Trophoblast cell (in vitro differentiated cells and primary cell): ENCODE results near the gene LGALS7B.

Experiments used
- DNase-seq, 2 donors: peaks; one replicate each; pipeline ENCODE4 v3.0.0-alpha.2; 2016
- H2AFZ ChIP-seq: 2 replicates; pipeline ENCODE4 v1.6.1; 2013; ENCODE audit warnings: low read length, moderate library complexity, mild to moderate bottlenecking; ENCODE audit not compliant: insufficient read depth, poor library complexity
- H2AK5ac ChIP-seq: 2 replicates; pipeline ENCODE4 v1.6.1; 2013; ENCODE audit warnings: mild to moderate bottlenecking, low read length
- H2BK120ac ChIP-seq: 2 replicates; pipeline ENCODE4 v1.6.1; 2013; ENCODE audit warnings: low read length, mild to moderate bottlenecking, moderate library complexity; ENCODE audit not compliant: insufficient read depth, poor library complexity
- H2BK12ac ChIP-seq: 2 replicates; pipeline ENCODE4 v1.6.1; 2013; ENCODE audit warnings: mild to moderate bottlenecking, low read length, moderate library complexity
- H2BK5ac ChIP-seq: 2 replicates; pipeline ENCODE4 v1.6.1; 2013; ENCODE audit warnings: low read length, low read depth, moderate library complexity, mild to moderate bottlenecking; ENCODE audit not compliant: poor library complexity
- H3K14ac ChIP-seq: 2 replicates; pipeline ENCODE4 v1.6.1; 2013; ENCODE audit warnings: mild to moderate bottlenecking, low read length
- H3K18ac ChIP-seq: 2 replicates; pipeline ENCODE4 v1.6.1; 2013; ENCODE audit warnings: mild to moderate bottlenecking, low read length
- H3K23ac ChIP-seq: 2 replicates; pipeline ENCODE4 v1.6.1; 2013; ENCODE audit warnings: low read length
- H3K27ac ChIP-seq: 2 replicates; pipeline ENCODE4 v1.5.1; 2013; ENCODE audit warnings: low read depth, mild to moderate bottlenecking, inconsistent platforms, low read length, moderate library complexity
- H3K27me3 ChIP-seq: 2 replicates; pipeline ENCODE4 v1.6.1; 2013; ENCODE audit warnings: inconsistent platforms, mild to moderate bottlenecking, low read length, moderate library complexity; ENCODE audit not compliant: insufficient read depth
- H3K36me3 ChIP-seq, 2 experiments: 1 replicate in 1 of 2; 2 replicates in 1 of 2; pipeline ENCODE4 v1.6.1; 2013; ENCODE audit warnings: low read length in 2 of 2, mild to moderate bottlenecking in 2 of 2, moderate library complexity in 1 of 2; ENCODE audit not compliant: insufficient read depth in 2 of 2, control insufficient read depth in 1 of 2
- H3K4ac ChIP-seq: 2 replicates; pipeline ENCODE4 v1.6.1; 2013; ENCODE audit warnings: low read depth, mild to moderate bottlenecking, low read length, moderate library complexity
- H3K4me1 ChIP-seq, 2 experiments: 1 replicate in 1 of 2; 2 replicates in 1 of 2; pipeline ENCODE4 v1.6.1; 2013; ENCODE audit warnings: low read length in 2 of 2, mild to moderate bottlenecking in 2 of 2, moderate library complexity in 1 of 2; ENCODE audit not compliant: insufficient read depth in 2 of 2, control insufficient read depth in 1 of 2
- H3K4me2 ChIP-seq: 2 replicates; pipeline ENCODE4 v1.6.1; 2013; ENCODE audit warnings: inconsistent platforms, mild to moderate bottlenecking, low read length, moderate library complexity
- H3K4me3 ChIP-seq: 2 replicates; pipeline ENCODE4 v1.5.1; 2013; ENCODE audit warnings: mild to moderate bottlenecking, low read depth, low read length, inconsistent platforms
- H3K79me1 ChIP-seq: one replicate; pipeline ENCODE4 v1.6.1; 2013; ENCODE audit warnings: low read length
- H3K79me2 ChIP-seq: 2 replicates; pipeline ENCODE4 v1.6.1; 2013; ENCODE audit warnings: low read length, mild to moderate bottlenecking; ENCODE audit not compliant: control insufficient read depth, insufficient read depth, poor library complexity
- H3K9ac ChIP-seq: 2 replicates; pipeline ENCODE4 v1.6.1; 2013; ENCODE audit warnings: mild to moderate bottlenecking, low read length
- H3K9me3 ChIP-seq: 2 replicates; pipeline ENCODE4 v1.6.1; 2013; ENCODE audit warnings: low read depth, mild to moderate bottlenecking, control low read depth, inconsistent platforms, low read length; ENCODE audit not compliant: insufficient read depth
- H4K12ac ChIP-seq: 2 replicates; pipeline ENCODE4 v1.6.1; 2013; ENCODE audit warnings: low read depth, mild to moderate bottlenecking, low read length, moderate library complexity
- H4K8ac ChIP-seq: 2 replicates; pipeline ENCODE4 v1.6.1; 2013; ENCODE audit warnings: low read depth, mild to moderate bottlenecking, low read length, moderate library complexity
- H4K91ac ChIP-seq: one replicate; pipeline ENCODE4 v1.6.1; 2013; ENCODE audit warnings: low read depth, mild to moderate bottlenecking, low read length, moderate library complexity
- WGBS: extraction: QIAGEN DNeasy Blood & Tissue Kit; methylation state at CpG from one replicate; pipeline ENCODE4 v1.1.7; 2013; ENCODE audit warnings: missing lambda C conversion rate; ENCODE audit not compliant: insufficient read length, insufficient coverage; ENCODE audit errors: extremely low coverage; 5-methylcytosine and 5-hydroxymethylcytosine counted together

LGALS7B gene

GRCh38 chr19:38741670-38742069, 47.3 kb upstream of the LGALS7B start:
- no peaks in the 10 kb centered on the region for H3K27me3 ChIP-seq
- H3K9ac ChIP-seq: no peak overlapping the region
- H4K8ac ChIP-seq: no peak overlapping the region
- no peak overlapping the region for H3K4me2 ChIP-seq
- H2AFZ ChIP-seq: no peak overlapping the region
- no peak overlapping the region for H2BK5ac ChIP-seq
- no peak for DNase-seq
- no peak overlapping the region for H2BK120ac ChIP-seq
- H3K4ac ChIP-seq: no peak overlapping the region
- no peak overlapping the region for H4K91ac ChIP-seq
- peaks cover under 1% of the 10 kb centered on the region for H3K79me1 ChIP-seq
- peaks cover 9% of the 10 kb centered on the region for H3K9me3 ChIP-seq
- H3K27ac ChIP-seq: no peak overlapping the region
- no peak overlapping the region for H2AK5ac ChIP-seq
- H3K14ac ChIP-seq: no peak overlapping the region
- H2BK12ac ChIP-seq: no peak overlapping the region
- H3K4me3 ChIP-seq: no peak overlapping the region
- no peak overlapping the region for H3K23ac ChIP-seq
- H3K79me2 ChIP-seq: no peaks in the 10 kb centered on the region
- H3K18ac ChIP-seq: no peak overlapping the region
- no peak overlapping the region for H4K12ac ChIP-seq
- H3K36me3 ChIP-seq: no peaks in the 10 kb centered on the region
- whole genome bisulfite sequencing: no CpG with 5 or more reads among the region's 15 CpGs
- peaks cover under 1% of the 10 kb centered on the region in 2 experiments for H3K4me1 ChIP-seq

GRCh38 chr19:38742296-38742695, 46.7 kb upstream of the LGALS7B start:
- Histone ChIP-seq H3K36me3 (no peaks in the 10 kb centered on the region), H3K27me3 (no peaks in the 10 kb centered on the region), H3K18ac (no peak overlapping the region), H3K4me2 (no peak overlapping the region), H4K12ac (no peak overlapping the region), H4K8ac (no peak overlapping the region), H3K79me1 (no peaks in the 10 kb centered on the region), H3K79me2 (no peaks in the 10 kb centered on the region), H3K4ac (no peak overlapping the region), H4K91ac (no peak overlapping the region), H2BK5ac (no peak overlapping the region), H3K14ac (no peak overlapping the region), H2AK5ac (no peak overlapping the region), H3K4me3 (no peak overlapping the region), H3K9ac (no peak overlapping the region), H2BK120ac (no peak overlapping the region), H3K23ac (no peak overlapping the region), H2AFZ (no peak overlapping the region), H3K27ac (no peak overlapping the region), H3K4me1 (no peaks in the 10 kb centered on the region), H2BK12ac (no peak overlapping the region), H3K9me3 (peaks cover 9% of the 10 kb centered on the region)
- DNase-seq: no peak
- WGBS: no CpG with 5 or more reads among the region's 9 CpGs

GRCh38 chr19:38742906-38743305, 46.1 kb upstream of the LGALS7B start:
- Histone ChIP-seq H3K4ac (no peak overlapping the region), H2AK5ac (peak overlapping the region; percentile 59), H2BK5ac (no peak overlapping the region), H3K79me2 (no peaks in the 10 kb centered on the region), H4K8ac (no peak overlapping the region), H2AFZ (no peak overlapping the region), H4K91ac (no peak overlapping the region), H3K18ac (no peak overlapping the region), H3K27me3 (no peaks in the 10 kb centered on the region), H3K36me3 (no peaks in the 10 kb centered on the region), H3K79me1 (no peaks in the 10 kb centered on the region), H3K4me3 (no peak overlapping the region), H2BK120ac (no peak overlapping the region), H3K4me2 (no peak overlapping the region), H3K9me3 (peaks cover 8% of the 10 kb centered on the region), H3K14ac (no peak overlapping the region), H4K12ac (no peak overlapping the region), H2BK12ac (no peak overlapping the region), H3K23ac (no peak overlapping the region), H3K9ac (no peak overlapping the region), H3K4me1 (no peaks in the 10 kb centered on the region), H3K27ac (no peak overlapping the region)
- no CpG with 5 or more reads among the region's 6 CpGs for WGBS
- DNase-seq: no peak

GRCh38 chr19:38743394-38744297, 45.4 kb upstream of the LGALS7B start:
- Histone ChIP-seq H2BK120ac (no peak overlapping the region), H3K79me1 (no peaks in the 10 kb centered on the region), H4K91ac (no peak overlapping the region), H3K4ac (no peak overlapping the region), H3K9me3 (peaks cover 3% of the 10 kb centered on the region), H3K23ac (no peak overlapping the region), H2AFZ (no peak overlapping the region), H4K8ac (no peak overlapping the region), H4K12ac (no peak overlapping the region), H3K27ac (no peak overlapping the region), H3K4me3 (no peak overlapping the region), H3K18ac (no peak overlapping the region), H2BK12ac (no peak overlapping the region), H3K9ac (no peak overlapping the region), H3K4me1 (no peaks in the 10 kb centered on the region), H2AK5ac (no peak overlapping the region), H2BK5ac (no peak overlapping the region), H3K27me3 (no peaks in the 10 kb centered on the region), H3K79me2 (no peaks in the 10 kb centered on the region), H3K14ac (no peak overlapping the region), H3K4me2 (no peak overlapping the region), H3K36me3 (no peaks in the 10 kb centered on the region)
- WGBS: no CpG with 5 or more reads among the region's 20 CpGs
- DNase-seq: no peak
